Measurements from ENCODE around the gene BHLHE41. TPM values are rescaled to one million over a fixed set of nuclear protein-coding genes. Genes with fewer than 3 reads are reported as not detected.

The BHLHE41 gene
- polyA plus RNA-seq, 2 donors: 0.45 to 1.5 TPM

DNA sequence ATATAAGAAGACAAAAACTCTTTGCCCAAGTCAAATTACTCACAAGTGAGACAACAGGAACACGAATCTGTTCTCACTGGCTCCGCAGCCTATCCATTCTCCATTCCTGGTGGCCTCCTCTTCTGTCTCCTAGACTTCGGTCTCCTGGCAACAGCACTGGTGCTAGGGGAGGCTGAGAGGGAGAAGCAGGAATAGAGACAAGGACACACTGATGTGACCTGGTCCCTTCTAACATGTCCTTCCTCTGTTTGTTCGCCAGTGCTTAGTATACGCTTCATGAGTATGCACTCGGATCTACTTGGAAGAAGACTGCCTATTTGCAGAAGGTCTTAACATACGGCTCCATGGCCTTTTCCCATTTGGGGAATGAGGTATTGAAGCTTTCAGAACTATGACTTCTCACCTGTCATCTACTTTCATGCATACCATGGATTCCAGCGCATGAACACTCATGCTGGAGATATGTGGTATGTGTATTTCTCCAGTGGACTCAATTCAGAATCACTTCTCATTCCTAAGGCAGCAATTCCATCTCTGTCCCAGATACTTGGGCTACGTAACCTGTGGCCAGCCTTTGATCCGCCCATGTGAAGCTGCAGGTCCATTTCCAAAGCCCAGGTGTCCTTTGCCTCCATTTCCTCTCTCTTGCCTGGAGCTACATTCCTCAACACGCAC is 33.9 kb downstream of the BHLHE41 start:
- no peaks in the 10 kb centered on the region for H3K36me3 ChIP-seq (ENCODE audit: control insufficient read depth in 2 of 2, insufficient read depth in 2 of 2, low read length in 1 of 2)
- no peaks in the 10 kb centered on the region for H3K4me1 ChIP-seq (ENCODE audit: control insufficient read depth in 2 of 2, insufficient read depth in 2 of 2, low read length in 1 of 2)
- no peak overlapping the region for H3K27ac ChIP-seq (ENCODE audit: low read depth in 2 of 2, low read length in 1 of 2)
- no peaks in the 10 kb centered on the region for H3K9me3 ChIP-seq (ENCODE audit: control insufficient read depth in 2 of 2, insufficient read depth in 1 of 2, low read depth in 1 of 2, low read length in 1 of 2)
- H3K27me3 ChIP-seq (ENCODE audit: control insufficient read depth in 1 of 2, insufficient read depth in 2 of 2, low read length in 2 of 2): no peaks in the 10 kb centered on the region
- no peak overlapping the region for H3K4me3 ChIP-seq (ENCODE audit: low read depth in 1 of 2, low read length in 2 of 2)
- WGBS, 2 donors: 84 to 89% methylated on average over 11 of the region's 11 CpGs

- Histone ChIP-seq H3K9me3 (ENCODE audit: control insufficient read depth in 2 of 2, insufficient read depth in 1 of 2, low read depth in 1 of 2, low read length in 1 of 2) (no peaks in the 10 kb centered on the region), H3K4me3 (ENCODE audit: low read depth in 1 of 2, low read length in 2 of 2) (no peak overlapping the region), H3K27ac (ENCODE audit: low read depth in 2 of 2, low read length in 1 of 2) (no peak overlapping the region), H3K36me3 (ENCODE audit: control insufficient read depth in 2 of 2, insufficient read depth in 2 of 2, low read length in 1 of 2) (no peaks in the 10 kb centered on the region), H3K27me3 (ENCODE audit: control insufficient read depth in 1 of 2, insufficient read depth in 2 of 2, low read length in 2 of 2) (no peaks in the 10 kb centered on the region), H3K4me1 (ENCODE audit: control insufficient read depth in 2 of 2, insufficient read depth in 2 of 2, low read length in 1 of 2) (no peaks in the 10 kb centered on the region)
- 67 to 68% methylated on average over 2 of the region's 2 CpGs for WGBS, 2 donors
Measured at GRCh38 chr12:26088998-26089397, 35.8 kb downstream of the BHLHE41 start.

DNA sequence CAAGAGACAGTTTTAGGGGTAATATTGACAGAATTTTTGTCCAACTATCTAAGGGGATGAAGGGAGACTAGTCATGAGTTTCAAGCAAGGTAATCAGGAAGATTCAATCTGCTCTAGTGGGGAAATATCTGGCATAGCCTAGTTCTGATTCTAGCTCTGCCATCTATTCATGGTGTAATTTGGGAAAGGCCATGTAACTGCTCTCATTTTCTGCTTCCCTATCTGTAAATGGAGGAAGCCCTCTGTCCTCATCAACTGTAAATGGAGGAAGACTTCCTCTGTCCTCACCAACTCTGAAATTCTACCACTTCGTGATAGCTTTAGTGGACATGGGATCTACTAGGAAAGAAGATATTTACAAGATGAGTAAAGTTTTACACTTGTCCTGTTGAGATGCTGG is 37.9 kb downstream of the BHLHE41 start:
- Histone ChIP-seq H3K27me3 (ENCODE audit: control insufficient read depth in 1 of 2, insufficient read depth in 2 of 2, low read length in 2 of 2) (no peaks in the 10 kb centered on the region), H3K27ac (ENCODE audit: low read depth in 2 of 2, low read length in 1 of 2) (no peak overlapping the region), H3K4me3 (ENCODE audit: low read depth in 1 of 2, low read length in 2 of 2) (no peak overlapping the region), H3K36me3 (ENCODE audit: control insufficient read depth in 2 of 2, insufficient read depth in 2 of 2, low read length in 1 of 2) (no peaks in the 10 kb centered on the region), H3K9me3 (ENCODE audit: control insufficient read depth in 2 of 2, insufficient read depth in 1 of 2, low read depth in 1 of 2, low read length in 1 of 2) (peaks cover 0 to 2% of the 10 kb centered on the region in 2 donors), H3K4me1 (ENCODE audit: control insufficient read depth in 2 of 2, insufficient read depth in 2 of 2, low read length in 1 of 2) (no peaks in the 10 kb centered on the region)
- WGBS, 2 donors: 85 to 88% methylated on average over 1 of the region's 1 CpG

DNA sequence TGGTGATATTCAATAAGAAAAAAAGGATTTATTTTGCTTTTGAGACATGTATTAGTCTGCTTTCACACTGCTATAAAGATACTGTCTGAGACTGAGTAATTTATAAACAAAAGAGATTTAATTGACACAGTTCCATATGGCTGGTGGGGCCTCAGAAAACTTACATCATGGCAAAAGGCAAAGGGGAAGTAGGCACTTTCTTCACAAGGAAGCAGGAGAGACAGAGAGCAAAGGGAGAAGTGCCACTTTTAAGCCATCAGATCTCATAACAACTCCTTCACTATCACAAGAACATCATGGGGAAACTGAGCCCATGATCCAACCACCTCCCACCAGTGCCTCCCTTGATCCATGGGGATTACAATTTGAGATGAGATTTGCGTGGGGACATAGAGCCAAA is 43.9 kb downstream of the BHLHE41 start:
- 81 to 84% methylated on average over 1 of the region's 1 CpG for WGBS, 2 donors
- no peak overlapping the region for H3K27ac ChIP-seq (ENCODE audit: low read depth in 2 of 2, low read length in 1 of 2)
- no peaks in the 10 kb centered on the region for H3K4me1 ChIP-seq (ENCODE audit: control insufficient read depth in 2 of 2, insufficient read depth in 2 of 2, low read length in 1 of 2)
- no peaks in the 10 kb centered on the region for H3K36me3 ChIP-seq (ENCODE audit: control insufficient read depth in 2 of 2, insufficient read depth in 2 of 2, low read length in 1 of 2)
- H3K27me3 ChIP-seq (ENCODE audit: control insufficient read depth in 1 of 2, insufficient read depth in 2 of 2, low read length in 2 of 2): no peaks in the 10 kb centered on the region
- no peak overlapping the region for H3K4me3 ChIP-seq (ENCODE audit: low read depth in 1 of 2, low read length in 2 of 2)
- H3K9me3 ChIP-seq (ENCODE audit: control insufficient read depth in 2 of 2, insufficient read depth in 1 of 2, low read depth in 1 of 2, low read length in 1 of 2): peaks cover 0 to 7% of the 10 kb centered on the region in 2 donors

DNA sequence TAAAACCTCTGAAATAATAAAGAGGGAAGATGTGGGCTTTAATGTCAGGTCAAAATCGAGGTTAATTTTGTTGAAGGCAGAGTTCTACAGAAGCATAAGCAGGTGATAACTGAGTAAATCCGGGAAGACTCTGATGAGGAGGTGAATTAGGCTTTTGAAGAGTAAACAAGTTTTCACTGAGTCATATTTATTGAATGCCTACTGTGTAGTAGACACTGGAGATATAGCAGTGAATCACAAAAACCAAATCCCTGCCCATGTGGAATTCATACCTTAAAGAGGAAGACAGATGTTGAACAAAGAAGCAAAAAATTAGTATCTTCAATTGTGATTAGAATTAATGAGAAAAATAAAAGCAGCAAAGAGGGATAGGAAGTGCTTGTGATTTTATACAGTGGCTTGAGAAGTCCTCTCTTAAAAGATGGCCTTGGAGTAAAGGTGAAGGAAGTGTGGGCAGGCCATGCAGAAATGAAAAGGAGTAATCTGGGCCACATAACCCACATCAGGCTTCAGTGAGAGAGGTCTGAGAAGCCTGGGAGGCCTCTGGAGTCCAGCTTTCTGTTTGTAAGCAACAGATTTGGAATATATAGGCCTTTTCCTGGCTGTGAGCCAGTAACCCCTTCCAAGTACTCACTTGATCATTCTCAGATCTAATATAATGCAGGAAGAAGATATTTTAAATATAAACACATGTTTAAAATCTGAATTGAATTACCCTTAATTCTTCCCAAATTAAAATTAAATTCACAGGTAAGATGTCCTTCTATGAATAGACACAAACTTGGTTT is 46.7 kb downstream of the BHLHE41 start:
- WGBS, 2 donors: 81 to 82% methylated on average over 2 of the region's 2 CpGs
- Histone ChIP-seq H3K27ac (ENCODE audit: low read depth in 2 of 2, low read length in 1 of 2) (no peak overlapping the region), H3K27me3 (ENCODE audit: control insufficient read depth in 1 of 2, insufficient read depth in 2 of 2, low read length in 2 of 2) (no peaks in the 10 kb centered on the region)

More for the DNA sequence above, 46.7 kb downstream of the BHLHE41 start:
- H3K4me3 ChIP-seq (ENCODE audit: low read depth in 1 of 2, low read length in 2 of 2): no peak overlapping the region
- no peaks in the 10 kb centered on the region for H3K4me1 ChIP-seq (ENCODE audit: control insufficient read depth in 2 of 2, insufficient read depth in 2 of 2, low read length in 1 of 2)
- peaks cover 0 to 7% of the 10 kb centered on the region in 2 donors for H3K9me3 ChIP-seq (ENCODE audit: control insufficient read depth in 2 of 2, insufficient read depth in 1 of 2, low read depth in 1 of 2, low read length in 1 of 2)
- H3K36me3 ChIP-seq (ENCODE audit: control insufficient read depth in 2 of 2, insufficient read depth in 2 of 2, low read length in 1 of 2): no peaks in the 10 kb centered on the region

Other genes with a start within 250 kb of the BHLHE41 start
- 1 to 10 TPM in 1 of 2 donors, under 1 TPM in 1; 0.83 to 1.8 TPM for gene RASSF8, start 166.4 kb downstream of the BHLHE41 start, polyA plus RNA-seq
- gene SSPN, start 70.5 kb upstream of the BHLHE41 start, polyA plus RNA-seq: 1 to 10 TPM in 1 of 2 donors, under 1 TPM in 1; 0.69 to 2.1 TPM